HepG2 (cell line): ENCODE data around the gene TEX14. TPM values are rescaled to one million over a fixed set of nuclear protein-coding genes. Genes with fewer than 3 reads are reported as not detected.

Experiments used
- ATF1 ChIP-seq: IDR thresholded peaks from 2 replicates; pipeline ENCODE4 v1.6.1; 2016; ENCODE audit warnings: mild to moderate bottlenecking, control low read depth
- BRD4 ChIP-seq: sonication (generic); formaldehyde crosslinking; IDR thresholded peaks from 2 replicates; pipeline ENCODE4 v1.4.0; 2020; ENCODE audit warnings: missing genetic modification reagents
- CENPX ChIP-seq: sonication (generic); formaldehyde crosslinking; IDR thresholded peaks from 2 replicates; pipeline ENCODE4 v1.9.0; 2021; ENCODE audit warnings: mild to moderate bottlenecking, missing genetic modification reagents, moderate library complexity
- EED ChIP-seq: sonication (generic); formaldehyde crosslinking; IDR thresholded peaks from 2 replicates; pipeline ENCODE4 v1.5.0; 2020; ENCODE audit warnings: mild to moderate bottlenecking, missing genetic modification reagents
- FOXC1 ChIP-seq: sonication (generic); formaldehyde crosslinking; IDR thresholded peaks from 2 replicates; pipeline ENCODE4 v1.8.0; 2022; ENCODE audit warnings: mild to moderate bottlenecking, missing genetic modification reagents, borderline replicate concordance
- HINFP ChIP-seq: sonication (generic); formaldehyde crosslinking; IDR thresholded peaks from 2 replicates; pipeline ENCODE4 v1.4.0; 2020; ENCODE audit warnings: low read depth, mild to moderate bottlenecking, missing genetic modification reagents
- HOXA5 ChIP-seq: sonication (generic); formaldehyde crosslinking; IDR thresholded peaks from 2 replicates; pipeline ENCODE4 v1.4.0; 2020; ENCODE audit warnings: missing genetic modification reagents
- IRF1 ChIP-seq: sonication (generic); formaldehyde crosslinking; IDR thresholded peaks from 2 replicates; pipeline ENCODE4 v1.4.0; 2020; ENCODE audit warnings: low read depth, mild to moderate bottlenecking, missing genetic modification reagents
- KLF16 ChIP-seq, 2 experiments: sonication (generic) in 1 of 2; formaldehyde crosslinking in 1 of 2; IDR thresholded peaks; 2 replicates each; pipeline versions ENCODE4 v1.6.1 to v1.8.0; 2016 to 2023; ENCODE audit warnings: missing genetic modification reagents in 2 of 2, missing compliant biosample characterization in 1 of 2
- MNT ChIP-seq: fragments of 450-650 bp; IDR thresholded peaks from 2 replicates; pipeline ENCODE4 v1.6.1; 2016
- MYNN ChIP-seq: sonication (generic); formaldehyde crosslinking; IDR thresholded peaks from 2 replicates; pipeline ENCODE4 v1.4.0; 2020; ENCODE audit warnings: mild to moderate bottlenecking, low read depth, missing genetic modification reagents
- PHF21A ChIP-seq: sonication (generic); formaldehyde crosslinking; IDR thresholded peaks from 2 replicates; pipeline ENCODE4 v1.5.0; 2020; ENCODE audit warnings: mild to moderate bottlenecking, missing genetic modification reagents
- POLR2A ChIP-seq, 2 experiments: IDR thresholded peaks; 2 replicates each; pipeline ENCODE4 v1.6.1; 2011; ENCODE audit warnings: low read depth in 2 of 2, low read length in 2 of 2, mild to moderate bottlenecking in 1 of 2, moderate library complexity in 1 of 2; ENCODE audit not compliant: insufficient read depth in 1 of 2
- PRPF4 ChIP-seq: fragments of 200-400 bp; formaldehyde crosslinking; IDR thresholded peaks from 2 replicates; pipeline ENCODE4 v1.6.1; 2016; ENCODE audit warnings: low read length, low read depth; ENCODE audit not compliant: poor library complexity, severe bottlenecking
- RCOR2 ChIP-seq: IDR thresholded peaks from 2 replicates; pipeline ENCODE4 v1.6.1; 2016; ENCODE audit warnings: missing biosample characterization, missing genetic modification reagents
- SAFB2 ChIP-seq: sonication (generic); formaldehyde crosslinking; IDR thresholded peaks from 2 replicates; pipeline ENCODE4 v1.5.1; 2020; ENCODE audit warnings: missing genetic modification reagents, low read depth, mild to moderate bottlenecking, borderline replicate concordance
- SRSF4 ChIP-seq: fragments of 200-400 bp; formaldehyde crosslinking; IDR thresholded peaks from one replicate; pipeline ENCODE4 v1.6.1; 2018; ENCODE audit warnings: mild to moderate bottlenecking, low read depth, low read length, moderate library complexity; ENCODE audit not compliant: poor library complexity, severe bottlenecking
- ZFP82 ChIP-seq: sonication (generic); formaldehyde crosslinking; IDR thresholded peaks from 2 replicates; pipeline ENCODE4 v1.5.1; 2020; ENCODE audit warnings: mild to moderate bottlenecking, missing genetic modification reagents, borderline replicate concordance
- ZNF17 ChIP-seq: sonication (generic); formaldehyde crosslinking; IDR thresholded peaks from 2 replicates; pipeline ENCODE4 v1.5.0; 2020; ENCODE audit warnings: mild to moderate bottlenecking, missing genetic modification reagents
- ZNF20 ChIP-seq: sonication (generic); formaldehyde crosslinking; IDR thresholded peaks from 2 replicates; pipeline ENCODE4 v1.4.0; 2020; ENCODE audit warnings: mild to moderate bottlenecking, moderate library complexity, missing genetic modification reagents
- ZNF720 ChIP-seq: sonication (generic); formaldehyde crosslinking; IDR thresholded peaks from 2 replicates; pipeline ENCODE4 v1.4.0; 2020; ENCODE audit warnings: missing genetic modification reagents
- ZNF747 ChIP-seq: sonication (generic); formaldehyde crosslinking; IDR thresholded peaks from 2 replicates; pipeline ENCODE4 v1.8.1; 2023; ENCODE audit warnings: missing genetic modification reagents, mild to moderate bottlenecking, borderline replicate concordance
- polyA plus RNA-seq, 8 experiments: library from polyadenylated mRNA; depleted of rRNA in 3 of 8; stranded (reverse) in 7 of 8; unstranded in 1 of 8; fragments of >200 nt; fragmentation: Illumina TruSeq in 4 of 8; extraction: Trizol in 4 of 8; gene quantifications; 2 replicates each; pipeline versions ENCODE4 v1.2.1 to v1.2.3, GENCODE V29; 2011 to 2016; ENCODE audit warnings: low read depth in 4 of 8, missing spikeins in 1 of 8, mixed read lengths in 1 of 8; ENCODE audit not compliant: insufficient read depth in 1 of 8
- total RNA-seq, 5 experiments: library from RNA; depleted of rRNA; stranded (reverse); fragments of >200 nt; fragmentation: Illumina TruSeq; extraction: Trizol; gene quantifications; 2 replicates each; pipeline ENCODE4 v1.2.3, GENCODE V29; 2016; ENCODE audit warnings: low read depth in 1 of 5
- TF ChIP-seq, protein P1 (sequence below): conservative IDR thresholded peaks from 2 replicates; pipeline ENCODE4 v1.6.1; 2018; ENCODE audit warnings: missing genetic modification reagents
- TF ChIP-seq, protein P2 (sequence below): sonication (generic); formaldehyde crosslinking; IDR thresholded peaks from 2 replicates; pipeline ENCODE4 v1.5.0; 2020; ENCODE audit warnings: missing genetic modification reagents

The TEX14 gene
- total and polyA plus RNA-seq, 2 of the 13 experiments (the other 11 are each of a cell fraction or from before 2014, with no cell fraction given): 0.04 to 0.07 TPM

DNA sequence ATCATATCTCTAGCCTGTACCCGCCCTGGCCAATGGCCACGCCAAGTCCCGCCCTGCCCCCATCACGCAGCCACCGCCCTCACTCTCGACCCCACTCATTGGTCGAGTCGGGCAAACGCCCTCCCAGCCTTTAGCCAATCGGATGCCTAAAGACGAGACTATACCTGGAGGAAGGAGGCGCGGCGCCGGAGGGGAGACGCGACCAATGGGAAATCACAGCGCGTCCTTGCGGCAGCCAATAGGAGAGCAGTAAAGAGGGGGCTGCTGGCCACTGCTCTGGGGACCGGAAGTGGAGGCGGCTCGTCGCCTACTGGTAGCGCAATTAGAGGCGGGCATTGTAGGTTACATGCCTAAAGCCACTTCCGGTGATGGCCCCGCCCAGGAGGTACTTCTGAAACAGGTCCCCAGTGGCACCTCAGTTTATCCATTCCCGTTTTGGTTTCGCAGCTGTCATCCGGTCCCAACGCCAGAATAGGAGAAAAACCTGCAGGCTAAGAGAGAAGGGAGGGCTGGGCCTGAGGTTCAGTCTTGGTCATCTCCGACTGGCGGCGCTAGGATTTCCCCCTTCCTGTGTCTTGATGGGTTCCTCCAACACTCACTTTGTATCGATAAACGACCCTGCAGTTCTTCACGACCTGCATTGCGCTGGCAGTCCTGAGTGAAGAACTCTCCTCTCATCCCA is 173.8 kb downstream of the TEX14 start (continued):
- no peak for TF ChIP-seq IRF1
- TF ChIP-seq, protein P1, sequence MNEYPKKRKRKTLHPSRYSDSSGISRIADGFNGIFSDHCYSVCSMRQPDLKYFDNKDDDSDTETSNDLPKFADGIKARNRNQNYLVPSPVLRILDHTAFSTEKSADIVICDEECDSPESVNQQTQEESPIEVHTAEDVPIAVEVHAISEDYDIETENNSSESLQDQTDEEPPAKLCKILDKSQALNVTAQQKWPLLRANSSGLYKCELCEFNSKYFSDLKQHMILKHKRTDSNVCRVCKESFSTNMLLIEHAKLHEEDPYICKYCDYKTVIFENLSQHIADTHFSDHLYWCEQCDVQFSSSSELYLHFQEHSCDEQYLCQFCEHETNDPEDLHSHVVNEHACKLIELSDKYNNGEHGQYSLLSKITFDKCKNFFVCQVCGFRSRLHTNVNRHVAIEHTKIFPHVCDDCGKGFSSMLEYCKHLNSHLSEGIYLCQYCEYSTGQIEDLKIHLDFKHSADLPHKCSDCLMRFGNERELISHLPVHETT: no peak
- TF ChIP-seq KLF16 (CRISPR knock-in tag; IDR thresholded peaks at IDR 0.05): peak in 1 of 2 experiments; percentile 60; a peak in 1 of 4 replicates
- TF ChIP-seq ZNF747: peak; percentile 95
- TF ChIP-seq POLR2A (IDR thresholded peaks at IDR 0.05; ENCODE audit: insufficient read depth in 1 of 2, low read depth in 2 of 2, low read length in 2 of 2): peak; percentile 29 to 73; a peak in 3 of 4 replicates
- no peak for TF ChIP-seq SRSF4
- 0 out of 2 replicates have a peak, but pooled peaks have one; percentile 50 for TF ChIP-seq HINFP (CRISPR knock-in tag)
- TF ChIP-seq BRD4 (CRISPR knock-in tag): 0 out of 2 replicates have a peak, but pooled peaks have one; percentile 32
- no peak for TF ChIP-seq SAFB2 (CRISPR knock-in tag)
- TF ChIP-seq ZNF720: no peak
- no peak for TF ChIP-seq HOXA5
- no peak for TF ChIP-seq CENPX (CRISPR knock-in tag)
- TF ChIP-seq RCOR2: peak; percentile 24
- TF ChIP-seq ZNF20 (CRISPR knock-in tag): no peak
- peak; percentile 42; the same call in 1 of the 2 replicates for TF ChIP-seq MNT
- TF ChIP-seq PHF21A (CRISPR knock-in tag): peak; percentile 97
- TF ChIP-seq ATF1 (CRISPR knock-in tag): peak; percentile 96
- no peak for TF ChIP-seq ZNF17 (CRISPR knock-in tag)
- TF ChIP-seq PRPF4: no peak
- TF ChIP-seq FOXC1 (CRISPR knock-in tag): peak; percentile 82; the same call in 1 of the 2 replicates
- TF ChIP-seq ZFP82 (CRISPR knock-in tag): peak; percentile 68; the same call in 1 of the 2 replicates
- TF ChIP-seq EED (CRISPR knock-in tag): peak; percentile 86; the same call in 1 of the 2 replicates
- TF ChIP-seq, protein P2, sequence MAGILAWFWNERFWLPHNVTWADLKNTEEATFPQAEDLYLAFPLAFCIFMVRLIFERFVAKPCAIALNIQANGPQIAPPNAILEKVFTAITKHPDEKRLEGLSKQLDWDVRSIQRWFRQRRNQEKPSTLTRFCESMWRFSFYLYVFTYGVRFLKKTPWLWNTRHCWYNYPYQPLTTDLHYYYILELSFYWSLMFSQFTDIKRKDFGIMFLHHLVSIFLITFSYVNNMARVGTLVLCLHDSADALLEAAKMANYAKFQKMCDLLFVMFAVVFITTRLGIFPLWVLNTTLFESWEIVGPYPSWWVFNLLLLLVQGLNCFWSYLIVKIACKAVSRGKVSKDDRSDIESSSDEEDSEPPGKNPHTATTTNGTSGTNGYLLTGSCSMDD (CRISPR knock-in tag): 0 out of 2 replicates have a peak, but pooled peaks have one; percentile 58
- TF ChIP-seq MYNN (CRISPR knock-in tag): peak; percentile 60; the same call in 1 of the 2 replicates
